IPS-18c (cell line): ENCODE results near the gene C5orf52.
"Not testable (repeated sequence)": the region's sequence is repeated elsewhere in the genome, so short reads cannot be mapped to it uniquely, and the experiment has no call there.

ENCODE experiments used
- H3K4me3 ChIP-seq: 2 replicates; pipeline ENCODE4 v1.7.0; 2013; ENCODE audit warnings: low read depth, mild to moderate bottlenecking, low read length, moderate library complexity; ENCODE audit not compliant: insufficient read depth
- H3K9me3 ChIP-seq: one replicate; pipeline ENCODE4 v1.6.1; 2013; ENCODE audit warnings: mild to moderate bottlenecking, low read length, moderate library complexity; ENCODE audit not compliant: control insufficient read depth, insufficient read depth

Gene C5orf52

DNA sequence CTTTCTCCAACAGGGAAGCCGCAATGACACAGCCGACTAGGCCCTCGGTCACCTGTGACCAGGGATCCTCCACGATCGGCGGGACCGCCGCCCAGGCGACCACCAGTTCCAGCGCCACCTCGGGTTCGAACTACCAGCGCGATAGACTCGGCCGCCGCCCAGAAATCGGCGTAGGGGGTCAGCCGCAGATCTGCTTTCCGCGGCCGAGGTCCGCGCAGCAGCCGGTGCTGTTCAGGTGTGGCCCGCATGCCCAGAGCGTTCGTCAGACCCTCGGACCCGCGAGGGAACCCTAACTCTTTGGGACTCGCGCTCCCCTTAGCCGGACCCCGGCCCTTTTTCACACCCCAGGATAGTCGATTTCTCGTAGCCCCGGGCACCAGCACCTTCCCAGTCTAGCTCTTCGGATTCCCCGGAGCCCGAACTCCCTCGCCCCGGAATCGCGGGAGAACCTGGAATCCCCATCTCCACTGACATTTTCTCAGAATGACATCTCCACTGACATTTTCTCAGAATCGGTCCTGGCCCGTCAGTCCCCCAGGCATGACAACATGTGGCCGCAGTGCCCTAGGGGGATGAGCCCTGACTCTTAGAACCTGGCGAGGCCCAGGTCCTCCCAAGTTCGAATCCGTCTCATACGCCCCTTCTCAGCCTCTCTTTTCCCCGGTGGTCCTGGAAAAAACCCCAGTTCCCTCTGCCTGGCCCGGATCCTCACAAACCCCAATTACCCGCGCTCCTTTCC lies 428 bp downstream of the C5orf52 start:
- peak overlapping the region; percentile 64 for H3K4me3 ChIP-seq

DNA sequence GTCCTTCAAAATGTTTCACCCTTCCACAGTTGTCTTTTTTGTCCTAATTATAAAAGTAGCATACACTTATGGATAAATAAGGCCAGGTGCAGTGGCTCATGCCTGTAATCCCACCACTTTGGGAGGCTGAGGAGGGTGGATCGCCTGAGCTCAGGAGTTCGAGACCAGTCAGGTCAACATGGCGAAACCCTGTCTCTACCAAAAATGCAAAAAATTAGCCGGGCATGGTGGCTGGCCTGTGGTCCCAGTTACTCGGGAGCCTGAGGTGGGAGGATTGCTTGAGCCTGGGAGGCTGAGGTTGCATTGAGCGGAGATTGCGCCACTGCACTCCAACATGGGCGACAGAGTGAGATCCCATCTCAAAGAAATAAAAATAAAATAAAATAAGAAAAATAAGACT lies 1.6 kb downstream of the C5orf52 start:
- Histone ChIP-seq H3K4me3 (no peak overlapping the region), H3K9me3 (no peaks in the 10 kb centered on the region)

More for the DNA sequence above, 428 bp downstream of the C5orf52 start:
- H3K9me3 ChIP-seq, result no peaks in the 10 kb centered on the region

DNA sequence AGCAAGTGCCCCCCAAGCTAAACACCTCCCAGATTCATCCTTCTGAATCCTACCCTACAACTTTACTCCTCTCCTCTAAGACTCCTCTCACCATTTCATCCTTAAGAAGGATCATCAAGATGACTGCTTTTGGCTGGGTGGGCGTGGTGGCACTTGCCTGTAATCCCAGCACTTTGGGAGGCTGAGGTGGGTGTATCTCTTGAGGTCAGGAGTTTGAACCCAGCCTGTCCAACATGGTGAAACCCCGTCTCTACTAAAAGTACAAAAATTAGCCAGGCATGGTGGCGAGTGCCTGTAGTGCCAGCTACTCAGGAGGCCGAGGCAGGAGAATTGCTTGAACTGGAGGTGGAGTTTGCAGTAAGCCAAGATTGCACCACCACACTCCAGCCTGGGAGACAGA lies 3.0 kb downstream of the C5orf52 start:
- H3K4me3 ChIP-seq, H3K9me3 ChIP-seq: not testable (repeated sequence)

DNA sequence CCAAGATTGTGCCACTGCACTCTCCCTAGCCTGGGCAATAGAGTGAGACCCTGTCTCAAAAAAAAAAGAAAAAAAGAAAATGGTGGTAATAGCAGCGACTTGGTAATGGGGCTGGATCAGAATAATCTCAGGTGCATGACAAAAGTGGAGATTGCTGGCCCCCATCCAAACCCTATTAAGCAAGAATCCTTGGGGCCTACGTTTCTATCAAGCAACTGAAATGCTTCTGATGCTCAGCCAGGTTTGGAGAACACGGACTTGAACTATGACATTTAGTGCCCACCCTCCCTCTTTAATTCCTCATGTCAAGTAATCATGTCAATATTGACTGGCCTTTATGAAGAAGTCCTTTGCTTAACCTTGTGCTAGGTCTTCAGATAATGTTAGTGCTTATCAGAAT lies 6.6 kb downstream of the C5orf52 start:
- H3K4me3 ChIP-seq, result no peak overlapping the region
- no peaks in the 10 kb centered on the region for H3K9me3 ChIP-seq

DNA sequence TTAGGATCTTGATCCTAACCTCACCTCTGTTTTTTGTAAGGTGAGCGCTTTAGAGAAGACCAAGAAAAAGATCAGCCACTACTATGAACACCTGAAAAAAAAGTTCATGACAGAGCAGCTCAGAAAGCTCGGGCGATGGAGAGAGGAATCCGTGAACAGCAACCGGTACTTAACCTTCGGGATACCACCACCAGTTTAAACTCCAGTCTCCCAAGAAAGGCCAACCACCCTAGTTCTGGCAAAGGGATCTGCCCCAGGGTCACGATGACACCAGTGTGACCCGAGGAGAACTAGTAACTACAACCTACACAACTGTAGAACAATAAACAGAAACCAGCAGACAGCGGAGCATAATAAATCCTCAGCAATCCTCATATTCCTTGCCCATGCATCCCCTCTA lies 8.5 kb downstream of the C5orf52 start:
- no peak overlapping the region for H3K4me3 ChIP-seq

DNA sequence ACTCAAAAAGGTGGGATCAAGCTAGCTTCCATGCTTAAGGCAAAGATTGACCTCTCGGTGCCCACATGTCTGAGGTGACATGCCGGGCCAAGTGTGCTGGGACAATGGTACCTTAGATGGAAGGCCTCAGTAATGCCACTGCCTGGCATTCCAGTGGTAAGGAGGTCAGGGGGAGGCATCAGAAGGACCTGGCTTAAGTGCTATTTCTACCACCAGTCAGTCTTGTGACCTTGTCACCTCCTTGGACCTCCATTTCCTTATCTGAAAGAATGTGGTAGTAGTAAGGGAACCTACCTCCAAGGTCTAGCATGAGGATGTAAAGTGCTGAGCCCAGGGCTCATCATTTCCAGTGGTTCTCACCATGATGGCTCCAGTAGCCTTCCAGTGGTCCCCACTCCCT lies 8.9 kb downstream of the C5orf52 start:
- no peak overlapping the region for H3K4me3 ChIP-seq
- H3K9me3 ChIP-seq, result no peaks in the 10 kb centered on the region

More for the DNA sequence above, 8.5 kb downstream of the C5orf52 start:
- no peaks in the 10 kb centered on the region for H3K9me3 ChIP-seq

DNA sequence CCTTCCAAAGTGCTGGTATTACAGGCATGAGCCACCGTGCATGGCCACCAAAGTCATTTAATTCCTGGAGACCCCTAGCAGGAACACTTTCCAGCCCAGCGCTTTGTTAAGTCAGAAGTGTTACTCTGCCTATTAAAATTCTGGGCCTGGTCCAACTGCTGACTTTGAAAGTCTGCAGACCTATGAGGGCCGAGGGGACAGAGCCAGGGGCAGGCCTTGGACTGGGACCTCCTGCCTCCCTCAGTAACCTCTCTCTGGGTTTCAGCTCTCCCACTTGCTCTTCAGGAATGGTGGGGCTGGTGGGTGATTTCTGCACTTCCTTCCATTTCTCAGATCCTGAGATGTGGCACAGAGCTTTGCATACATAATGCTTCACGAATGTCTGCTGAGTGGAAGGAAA lies 9.7 kb downstream of the C5orf52 start:
- no peak overlapping the region for H3K4me3 ChIP-seq
- H3K9me3 ChIP-seq, result no peaks in the 10 kb centered on the region

DNA sequence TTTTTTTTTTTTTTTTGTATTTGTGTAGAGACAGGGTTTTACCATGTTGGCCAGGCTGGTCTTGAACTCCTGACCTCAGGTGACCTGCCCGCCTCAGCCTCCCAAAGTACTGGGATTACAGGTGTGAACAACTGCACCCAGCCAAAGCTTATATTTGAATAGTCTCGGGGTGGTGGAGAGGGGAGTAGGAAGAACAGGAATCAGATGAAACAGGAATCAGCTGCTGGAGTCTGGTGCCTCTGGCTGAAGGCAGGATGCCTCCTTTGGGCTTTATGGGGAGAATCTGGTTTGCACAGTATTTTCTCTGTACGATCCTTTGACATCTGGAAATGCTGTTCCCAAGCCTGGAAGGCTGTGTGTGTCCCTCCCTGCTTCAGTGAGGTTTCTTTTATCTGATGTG lies 10.9 kb downstream of the C5orf52 start:
- no peak overlapping the region for H3K4me3 ChIP-seq

DNA sequence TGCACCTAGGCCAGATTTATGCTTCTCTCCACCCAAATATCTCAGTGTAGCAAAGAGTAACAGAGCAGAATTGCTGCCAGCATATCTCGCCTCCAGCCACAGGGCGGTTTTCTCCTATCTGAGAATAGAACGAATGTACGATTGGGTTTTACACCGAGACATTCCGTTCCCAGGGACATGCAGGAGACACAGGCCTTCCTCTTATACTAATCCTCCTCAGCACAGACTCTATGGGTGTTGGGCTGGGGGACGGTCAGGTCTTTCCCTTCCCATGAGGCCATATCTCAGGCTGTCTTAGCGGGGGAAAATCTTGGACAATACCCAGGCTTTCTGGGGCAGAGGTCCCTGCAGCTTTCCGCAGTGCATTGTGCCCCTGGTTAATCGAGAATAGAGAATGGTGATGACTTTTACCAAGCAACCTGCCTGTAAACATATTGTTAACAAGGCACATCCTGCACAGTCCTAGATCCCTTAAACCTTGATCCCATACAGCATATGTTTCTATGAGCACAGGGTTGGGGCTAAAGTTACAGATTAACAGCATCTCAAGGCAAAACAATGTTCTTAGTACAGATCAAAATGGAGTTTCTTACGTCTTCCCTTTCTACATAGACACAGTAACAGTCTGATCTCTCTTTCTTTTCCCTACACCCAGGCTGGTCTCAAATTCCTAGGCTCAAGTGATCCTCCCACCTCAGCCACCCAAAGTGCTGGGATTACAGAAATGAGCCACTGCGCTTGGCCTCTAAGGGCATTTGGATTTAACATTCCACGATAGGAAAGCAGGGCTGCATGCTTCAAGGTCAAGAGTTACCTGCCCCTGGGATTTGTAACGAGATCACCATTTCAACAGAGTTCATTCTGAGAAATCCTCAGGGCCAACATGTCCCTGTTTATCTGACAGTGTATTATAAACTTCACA lies 15.2 kb downstream of the C5orf52 start:
- not testable (repeated sequence) for H3K4me3 ChIP-seq, H3K9me3 ChIP-seq

More for the DNA sequence above, 10.9 kb downstream of the C5orf52 start:
- H3K9me3 ChIP-seq, result no peaks in the 10 kb centered on the region

DNA sequence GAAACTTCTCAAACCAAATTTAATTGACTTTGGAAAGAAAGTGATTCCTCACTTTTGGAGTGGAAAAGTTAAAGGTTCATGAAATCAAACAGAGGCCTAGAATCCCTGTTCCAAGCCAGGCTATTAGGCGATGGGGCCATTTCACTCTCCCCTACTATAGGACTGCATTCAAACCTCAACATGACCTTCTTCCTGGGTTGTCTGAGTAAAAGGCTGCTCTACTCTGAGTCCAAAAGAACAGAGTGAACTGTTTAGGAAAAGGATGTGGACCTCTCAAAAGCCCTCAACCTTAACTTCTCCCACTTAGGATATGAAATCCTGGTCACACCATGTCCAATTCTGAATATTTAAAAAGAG lies 15.8 kb downstream of the C5orf52 start:
- peaks cover 2% of the 10 kb centered on the region for H3K9me3 ChIP-seq
- no peak overlapping the region for H3K4me3 ChIP-seq

DNA sequence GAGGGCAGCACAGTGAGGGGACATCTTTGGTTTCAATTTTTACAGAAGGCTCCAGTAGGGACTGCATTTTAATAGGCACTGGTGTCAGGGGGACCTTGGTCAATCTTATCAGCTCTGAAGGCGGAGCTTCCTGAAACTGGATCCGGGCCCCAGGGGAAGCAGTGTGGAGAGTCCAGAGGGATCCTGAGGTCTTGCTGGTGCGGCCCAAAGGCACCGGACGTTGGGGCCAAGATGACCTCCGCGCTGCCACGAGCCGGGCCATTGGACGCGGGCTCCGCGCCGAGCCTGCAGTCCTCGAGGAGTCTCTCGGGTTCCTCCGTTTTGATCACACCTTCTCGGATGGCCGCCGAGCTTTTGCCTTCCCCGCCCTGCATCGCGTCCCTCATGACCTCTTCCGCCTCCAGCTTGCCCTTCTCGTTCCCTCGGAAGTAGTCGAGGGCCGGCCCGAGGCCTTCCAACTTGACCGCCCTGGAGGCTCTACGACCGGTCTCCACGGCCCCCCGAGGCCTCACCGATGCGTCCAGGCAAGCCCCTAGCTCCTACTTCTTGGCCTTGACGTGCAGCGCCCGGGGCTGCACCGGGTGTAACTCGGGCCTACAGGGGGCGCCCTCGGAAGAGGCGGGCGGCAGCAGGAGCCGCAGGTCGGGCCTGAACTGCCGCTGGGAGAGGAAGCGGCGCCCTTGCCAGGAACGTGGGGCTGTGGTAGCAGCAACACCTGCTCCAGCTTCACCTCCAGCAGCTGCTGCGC lies 18.8 kb downstream of the C5orf52 start:
- H3K9me3 ChIP-seq, result peaks cover 2% of the 10 kb centered on the region
- H3K4me3 ChIP-seq, result no peak overlapping the region

DNA sequence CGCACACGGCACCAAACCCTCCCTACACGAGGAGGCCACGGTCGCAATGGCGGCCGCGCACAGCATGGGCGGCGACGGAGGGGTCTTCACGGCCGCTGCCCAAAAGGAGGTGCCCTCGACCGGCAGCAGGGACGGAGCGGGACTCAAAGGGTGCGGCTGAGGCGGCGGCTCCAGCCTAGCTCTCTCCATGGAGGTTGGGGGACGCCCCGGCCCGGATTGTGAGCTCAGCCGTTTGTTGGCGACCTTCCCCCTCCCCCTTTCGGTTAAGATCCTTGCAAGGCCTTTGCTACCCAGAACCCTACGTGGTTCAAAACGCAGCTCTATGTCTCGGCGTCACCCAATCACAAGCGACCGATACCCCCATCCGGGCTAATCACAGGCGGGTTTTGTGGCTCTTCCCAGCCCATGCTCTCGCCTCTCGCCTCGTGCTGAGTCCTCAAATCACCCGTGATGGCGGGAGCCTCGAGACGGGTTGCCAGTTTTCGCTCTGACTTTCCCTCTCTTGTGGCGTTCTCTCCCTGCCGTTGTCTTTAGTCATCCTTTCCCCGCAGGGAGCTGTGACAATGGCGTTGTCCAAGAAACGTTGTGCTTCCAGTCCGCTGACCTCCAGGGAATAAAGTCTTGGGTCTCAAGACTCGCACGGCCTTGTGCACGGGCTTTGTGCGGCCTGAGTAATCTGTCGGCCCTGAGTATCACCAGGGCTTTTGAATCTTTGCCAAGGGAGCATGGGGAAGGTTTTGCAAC lies 19.5 kb downstream of the C5orf52 start:
- Histone ChIP-seq H3K4me3 (no peak overlapping the region), H3K9me3 (peaks cover 2% of the 10 kb centered on the region)

DNA sequence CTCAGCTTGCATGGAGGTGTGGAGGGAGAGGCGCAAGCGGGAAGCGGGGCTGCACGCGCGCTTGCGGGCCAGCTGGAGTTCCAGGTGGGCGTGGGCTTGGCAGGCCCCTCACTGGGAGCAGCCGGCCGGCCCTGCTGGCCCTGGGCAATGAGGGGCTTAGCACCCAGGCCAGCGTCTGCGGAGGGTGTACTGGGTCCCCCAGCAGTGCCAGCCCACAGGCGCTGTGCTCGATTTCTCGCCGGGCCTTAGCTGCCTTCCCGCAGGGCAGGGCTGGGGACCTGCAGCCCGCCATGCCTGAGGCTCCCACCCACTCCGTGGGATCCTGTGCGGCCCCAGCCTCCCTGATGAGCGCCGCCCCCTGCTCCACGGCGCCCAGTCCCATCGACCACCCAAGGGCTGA lies 22.5 kb downstream of the C5orf52 start:
- not testable (repeated sequence) for H3K9me3 ChIP-seq

DNA sequence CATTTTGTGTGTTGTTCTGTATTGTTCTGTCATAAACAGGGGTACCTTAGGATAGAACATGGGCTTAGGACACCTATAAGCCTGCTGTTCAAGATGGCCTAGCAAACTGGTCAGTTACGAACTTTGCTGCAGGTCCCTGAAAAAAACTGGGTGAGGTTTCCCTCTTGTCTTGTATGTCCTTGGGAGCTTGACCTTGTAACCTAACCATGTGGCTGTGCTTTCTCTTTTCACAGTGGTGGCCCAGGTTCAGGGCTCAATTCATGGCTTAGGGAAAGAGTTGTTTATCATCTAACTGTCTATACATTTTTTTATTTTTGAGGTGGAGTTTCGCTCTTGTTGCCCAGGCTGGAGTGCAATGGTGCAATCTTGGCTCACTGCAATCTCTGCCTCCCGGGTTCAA lies 24.8 kb downstream of the C5orf52 start:
- not testable (repeated sequence) for H3K9me3 ChIP-seq, H3K4me3 ChIP-seq

More for the DNA sequence above, 22.5 kb downstream of the C5orf52 start:
- not testable (repeated sequence) for H3K4me3 ChIP-seq

DNA sequence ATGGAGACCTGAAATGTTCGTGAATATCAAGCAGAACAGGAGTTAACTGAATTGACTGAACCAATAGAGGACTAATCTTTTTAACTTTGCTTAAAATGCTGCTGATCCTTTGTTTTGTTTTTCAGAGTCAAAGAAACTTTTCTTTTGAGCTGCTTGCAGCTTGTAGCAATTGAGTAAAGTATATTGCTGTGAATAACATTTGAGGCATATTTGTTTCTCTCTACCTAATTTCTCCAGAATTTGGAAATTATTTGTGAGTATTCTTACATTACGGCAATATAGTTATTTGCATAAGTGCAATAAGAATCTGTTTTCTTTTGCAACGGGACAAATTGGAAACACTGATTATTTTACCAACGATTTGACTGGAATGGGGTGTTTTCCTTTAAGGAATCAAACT lies 27.3 kb downstream of the C5orf52 start:
- H3K9me3 ChIP-seq, H3K4me3 ChIP-seq: not testable (repeated sequence)

DNA sequence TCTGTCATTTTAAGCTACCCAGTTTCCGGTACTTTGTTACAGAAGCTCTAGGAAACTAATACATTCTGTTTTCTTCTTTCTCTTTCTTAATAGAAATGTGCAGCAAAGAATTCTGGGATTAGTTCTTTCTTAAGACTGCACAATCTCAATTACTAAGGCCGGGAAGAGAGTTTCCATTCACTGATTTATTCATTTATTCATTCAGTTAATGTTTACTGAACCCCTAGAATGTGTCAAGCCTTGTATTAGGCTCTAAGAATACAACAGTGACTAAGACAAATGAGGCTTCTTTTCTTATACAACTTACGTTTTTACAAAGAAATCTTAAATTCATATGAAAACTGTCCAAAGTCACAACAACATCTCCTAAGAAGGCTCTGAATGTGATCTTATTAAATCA lies 32.4 kb downstream of the C5orf52 start:
- Histone ChIP-seq H3K9me3 (no peaks in the 10 kb centered on the region), H3K4me3 (no peak overlapping the region)

DNA sequence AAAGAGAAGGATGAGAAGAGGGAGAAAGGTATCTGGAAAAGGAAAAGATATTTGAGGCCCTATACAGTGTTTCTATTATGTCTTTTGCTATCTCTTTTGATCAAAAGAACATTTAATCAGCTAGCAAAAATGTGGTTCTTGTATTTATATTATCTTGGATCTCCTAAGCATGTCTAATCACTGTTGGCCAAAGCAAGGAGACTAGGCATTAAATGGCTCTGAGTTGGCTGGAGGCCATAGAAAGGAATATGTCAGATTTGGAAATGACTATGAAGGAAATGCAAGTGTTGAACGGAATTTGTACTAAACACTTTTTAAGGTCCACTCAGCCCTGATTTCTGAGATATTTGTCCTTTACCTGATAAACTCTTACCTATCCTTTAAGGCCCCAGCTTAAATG lies 37.5 kb downstream of the C5orf52 start:
- H3K4me3 ChIP-seq, result no peak overlapping the region
- H3K9me3 ChIP-seq, result no peaks in the 10 kb centered on the region
